Endothelial cell of umbilical vein (primary cell): ENCODE data around the gene EPHA10. TPM values are rescaled to one million over a fixed set of nuclear protein-coding genes. Genes with fewer than 3 reads are reported as not detected.

Experiments
- BruUV-seq: library from RNA; stranded (reverse); fragments of 400-500 nt; replicated peaks from 2 replicates; lab custom pipeline; 2021; lab: Mats Ljungman, UMichigan
- CTCF ChIA-PET: fragments of 300-600, 350-600 bp; sonication (Branson Sonifier 250); formaldehyde crosslinking; loops from one replicate; lab custom pipeline; 2021; ENCODE audit warnings: antibody characterized with exemption, inconsistent platforms; lab: Charles Lee
- POLR2A ChIA-PET: fragments of 300-600, 350-600 bp; sonication (Branson Sonifier 250); formaldehyde crosslinking; loops from one replicate; lab custom pipeline; 2021; ENCODE audit warnings: antibody characterized with exemption, inconsistent platforms; lab: Charles Lee
- DNase-seq: peaks from one replicate; pipeline ENCODE4 v3.0.0-alpha.2; 2011; ENCODE audit warnings: low read depth, low spot score
- FAIRE-seq: peaks from 2 replicates; lab custom pipeline; 2011; peaks lifted over from hg19 to GRCh38; lab: Jason Lieb, UNC
- H2AFZ ChIP-seq: 2 replicates; pipeline ENCODE4 v1.6.0; 2012; ENCODE audit warnings: low read depth, low read length, control low read depth, inconsistent platforms
- H3K27ac ChIP-seq: 2 replicates; pipeline ENCODE4 v1.5.1; 2011; ENCODE audit warnings: low read depth, mild to moderate bottlenecking, control low read depth, low read length, moderate library complexity; ENCODE audit not compliant: insufficient read depth
- H3K27me3 ChIP-seq, 2 experiments: 2 replicates each; pipeline versions ENCODE4 v1.6.0 to v1.6.1; 2011; ENCODE audit warnings: low read length in 2 of 2, mixed read lengths in 1 of 2; ENCODE audit not compliant: control insufficient read depth in 2 of 2, insufficient read depth in 2 of 2
- H3K36me3 ChIP-seq, 2 experiments: 2 replicates in 1 of 2; 3 replicates in 1 of 2; pipeline ENCODE4 v1.5.1; 2011; ENCODE audit warnings: low read length in 2 of 2, mild to moderate bottlenecking in 1 of 2, moderate library complexity in 1 of 2; ENCODE audit not compliant: control insufficient read depth in 2 of 2, insufficient read depth in 2 of 2; ENCODE audit errors: extremely low read depth in 1 of 2
- H3K4me1 ChIP-seq: 3 replicates; pipeline ENCODE4 v1.5.1; 2011; ENCODE audit warnings: mild to moderate bottlenecking, low read length; ENCODE audit not compliant: control insufficient read depth, insufficient read depth; ENCODE audit errors: extremely low read depth
- H3K4me2 ChIP-seq: 2 replicates; pipeline ENCODE4 v1.6.1; 2011; ENCODE audit warnings: low read length, control low read depth, mixed read lengths; ENCODE audit not compliant: insufficient read depth
- H3K4me3 ChIP-seq, 3 experiments: fragments of 200-600 bp in 1 of 3; sonication (generic), shearing (Covaris generic) in 1 of 3; replicated peaks in 1 of 3; 2 replicates each; pipeline ENCODE4 v1.5.1; 2011 to 2016; ENCODE audit warnings: control low read depth in 3 of 3, low read length in 3 of 3, mild to moderate bottlenecking in 2 of 3, inconsistent platforms in 1 of 3, low read depth in 1 of 3, moderate library complexity in 1 of 3; ENCODE audit not compliant: insufficient read depth in 1 of 3
- H3K79me2 ChIP-seq: 2 replicates; pipeline ENCODE4 v1.6.0; 2012; ENCODE audit warnings: low read length, inconsistent platforms; ENCODE audit not compliant: control insufficient read depth, insufficient read depth
- H3K9ac ChIP-seq: replicated peaks from 2 replicates; pipeline ENCODE3; 2011; ENCODE audit warnings: low read length, control low read depth; ENCODE audit not compliant: insufficient read depth; ENCODE audit errors: extremely low read depth
- H3K9me1 ChIP-seq: replicated peaks from 3 replicates; pipeline ENCODE4 v1.6.0; 2011; ENCODE audit warnings: mild to moderate bottlenecking, low read length; ENCODE audit not compliant: control insufficient read depth, insufficient read depth; ENCODE audit errors: extremely low read depth
- H3K9me3 ChIP-seq: replicated peaks from 2 replicates; pipeline ENCODE4 v1.5.1; 2012; ENCODE audit warnings: low read length, inconsistent platforms; ENCODE audit not compliant: control insufficient read depth, insufficient read depth
- H4K20me1 ChIP-seq: replicated peaks from 2 replicates; pipeline ENCODE3; 2011; ENCODE audit warnings: mild to moderate bottlenecking, low read length; ENCODE audit not compliant: control insufficient read depth, insufficient read depth; ENCODE audit errors: extremely low read depth
- CTCF ChIP-seq, 2 donors: IDR thresholded peaks; 1 replicate in 1 of 2; 2 replicates in 1 of 2; pipeline ENCODE4 v1.5.1; 2011; ENCODE audit warnings: low read length in 2 of 2, mild to moderate bottlenecking in 2 of 2, moderate library complexity in 2 of 2, control low read depth in 1 of 2, inconsistent platforms in 1 of 2, low read depth in 1 of 2; ENCODE audit not compliant: insufficient read depth in 1 of 2; ENCODE audit errors: extremely low read depth in 1 of 2
- EZH2 ChIP-seq: IDR thresholded peaks from 2 replicates; pipeline ENCODE4 v1.6.1; 2012; ENCODE audit warnings: borderline replicate concordance, low read depth, mild to moderate bottlenecking, moderate library complexity, low read length, inconsistent platforms; ENCODE audit not compliant: severe bottlenecking
- FOS ChIP-seq: IDR thresholded peaks from 2 replicates; pipeline ENCODE4 v1.6.1; 2011; ENCODE audit warnings: mild to moderate bottlenecking, low read length, moderate library complexity, borderline replicate concordance; ENCODE audit not compliant: insufficient read depth
- GATA2 ChIP-seq: IDR thresholded peaks from 2 replicates; pipeline ENCODE4 v1.7.0; 2011; ENCODE audit warnings: low read depth, mild to moderate bottlenecking, moderate library complexity, mixed read lengths, low read length; ENCODE audit not compliant: insufficient read length, insufficient read depth
- JUN ChIP-seq: IDR thresholded peaks from 2 replicates; pipeline ENCODE4 v1.6.1; 2011; ENCODE audit warnings: borderline replicate concordance, low read depth; ENCODE audit not compliant: insufficient read length, insufficient read depth
- MAX ChIP-seq: IDR thresholded peaks from 2 replicates; pipeline ENCODE4 v1.6.1; 2011; ENCODE audit not compliant: insufficient read depth, insufficient read length
- MYC ChIP-seq: IDR thresholded peaks from one replicate; pipeline ENCODE4 v1.6.1; 2011; ENCODE audit warnings: mild to moderate bottlenecking, low read depth, low read length
- POLR2A ChIP-seq: IDR thresholded peaks from 2 replicates; pipeline ENCODE4 v1.6.1; 2012; ENCODE audit warnings: low read depth, mild to moderate bottlenecking, control low read depth, low read length
- POLR2AphosphoS5 ChIP-seq: IDR thresholded peaks from 2 replicates; pipeline ENCODE4 v1.6.1; 2012; ENCODE audit warnings: low read depth, mild to moderate bottlenecking, control low read depth, low read length, moderate library complexity; ENCODE audit not compliant: insufficient read depth
- dilution Hi-C: fragments of 300-500 bp; cut with MboI; formaldehyde crosslinking; loops from one replicate; pipeline ENCODE4 v1.15.0; 2019; ENCODE audit warnings: low sequenced_read_pairs; ENCODE audit not compliant: extremely low pct_ligation_motif_present
- intact Hi-C: fragments of 100-400 bp; cut with micrococcal nuclease; formaldehyde crosslinking; loops from one replicate; pipeline ENCODE4 v1.10.0; 2022
- polyA plus RNA-seq, 4 experiments: library from polyadenylated mRNA; depleted of rRNA in 3 of 4; stranded (reverse) in 3 of 4; unstranded in 1 of 4; fragments of >200 nt; gene quantifications; 2 replicates each; pipeline versions ENCODE4 v1.2.1 to v1.2.3, GENCODE V29; 2011 to 2012; ENCODE audit warnings: missing spikeins in 1 of 4
- total RNA-seq: library from RNA; stranded (reverse); gene quantifications from 2 replicates; pipeline ENCODE4 v1.2.3, GENCODE V29; 2021

Gene EPHA10
- total and polyA plus RNA-seq, 2 donors (not counting 3 experiments of a cell fraction or from before 2014, with no cell fraction given) = not detected

- no peak for TF ChIP-seq POLR2A
- no peak for TF ChIP-seq POLR2AphosphoS5
- TF ChIP-seq EZH2 = no peak
- TF ChIP-seq MYC = no peak
- TF ChIP-seq MAX = no peak
- no peak for TF ChIP-seq FOS
- no peak for TF ChIP-seq CTCF (IDR thresholded peaks at IDR 0.05; ENCODE audit: extremely low read depth in 1 of 2, insufficient read depth in 1 of 2, low read depth in 1 of 2, low read length in 2 of 2)
- no peak for TF ChIP-seq GATA2
- no peak for TF ChIP-seq JUN
- BruUV-seq = no TSS peak
- Histone ChIP-seq H3K9me1 (no peaks in the 10 kb centered on the region), H3K4me3 (no peak overlapping the region), H4K20me1 (no peaks in the 10 kb centered on the region), H3K27ac (no peak overlapping the region), H3K9me3 (no peaks in the 10 kb centered on the region), H3K27me3 (no peaks in the 10 kb centered on the region), H3K4me1 (no peaks in the 10 kb centered on the region), H3K9ac (no peak overlapping the region), H2AFZ (no peak overlapping the region), H3K79me2 (no peaks in the 10 kb centered on the region), H3K4me2 (no peak overlapping the region), H3K36me3 (peaks cover 0 to 4% of the 10 kb centered on the region in 2 experiments)
- ChIA-PET CTCF (no interaction called here), POLR2A (no interaction called here)
- DNase-seq (no peak), FAIRE-seq (no peak)
- dilution Hi-C loops = no loop called here
- intact Hi-C loops = no loop called here
Measured at GRCh38 chr1:37714226-37714625, 50.7 kb downstream of the EPHA10 start.
